ENCODE data around the gene SOWAHA. TPM values are rescaled to one million over a fixed set of nuclear protein-coding genes. Genes with fewer than 3 reads are reported as not detected.
"Not testable (repeated sequence)": the region's sequence is repeated elsewhere in the genome, so short reads cannot be mapped to it uniquely, and the experiment has no call there.

Gene SOWAHA
- total RNA-seq, 2 experiments from 2014 or later, result not detected

GRCh38 chr5:132840313-132840712 is 27.2 kb downstream of the SOWAHA start:
- H3K4me1 Mint-ChIP-seq (ENCODE audit: low read depth), result peaks cover 12% of the 10 kb centered on the region
- H3K27me3 Mint-ChIP-seq (ENCODE audit: low read depth), result no peaks in the 10 kb centered on the region
- H3K9me3 Mint-ChIP-seq (ENCODE audit: insufficient read depth), result no peaks in the 10 kb centered on the region
- ChIA-PET CTCF (interaction anchor here (1.4 kb wide), 1 partner anchor 335 kb away, joined by 3 read pairs; no protein-coding TSS in a partner anchor), POLR2A (no interaction called here)
- no peak for DNase-seq
- no peak overlapping the region for H3K4me3 Mint-ChIP-seq
- ATAC-seq, result no peak
- H3K27ac Mint-ChIP-seq, result no peak overlapping the region
- H3K36me3 Mint-ChIP-seq (ENCODE audit: low read depth), result no peaks in the 10 kb centered on the region

GRCh38 chr5:132840896-132841295 is 27.8 kb downstream of the SOWAHA start:
- no peak for DNase-seq
- peaks cover 12% of the 10 kb centered on the region for H3K4me1 Mint-ChIP-seq (ENCODE audit: low read depth)
- no peak for ATAC-seq
- POLR2A ChIA-PET, result no interaction called here
- CTCF ChIA-PET, result interaction anchor here (0.6 to 1.4 kb wide), 2 partner anchors 84 to 335 kb away, joined by 3 read pairs; no protein-coding TSS in a partner anchor
- H3K27ac Mint-ChIP-seq, result no peak overlapping the region
- no peaks in the 10 kb centered on the region for H3K36me3 Mint-ChIP-seq (ENCODE audit: low read depth)
- H3K27me3 Mint-ChIP-seq (ENCODE audit: low read depth), result no peaks in the 10 kb centered on the region
- H3K4me3 Mint-ChIP-seq, result no peak overlapping the region
- no peaks in the 10 kb centered on the region for H3K9me3 Mint-ChIP-seq (ENCODE audit: insufficient read depth)

GRCh38 chr5:132841305-132841704 is 28.2 kb downstream of the SOWAHA start:
- no peaks in the 10 kb centered on the region for H3K36me3 Mint-ChIP-seq (ENCODE audit: low read depth)
- POLR2A ChIA-PET, result no interaction called here
- H3K4me3 Mint-ChIP-seq, result no peak overlapping the region
- H3K9me3 Mint-ChIP-seq (ENCODE audit: insufficient read depth), result no peaks in the 10 kb centered on the region
- DNase-seq (no peak), ATAC-seq (no peak)
- no peaks in the 10 kb centered on the region for H3K27me3 Mint-ChIP-seq (ENCODE audit: low read depth)
- H3K4me1 Mint-ChIP-seq (ENCODE audit: low read depth), result peaks cover 12% of the 10 kb centered on the region
- H3K27ac Mint-ChIP-seq, result no peak overlapping the region
- CTCF ChIA-PET, result interaction anchor here (0.6 to 1.4 kb wide), 2 partner anchors 84 to 336 kb away, joined by 3 read pairs; no protein-coding TSS in a partner anchor

GRCh38 chr5:132848270-132848669 is 35.2 kb downstream of the SOWAHA start:
- Mint-ChIP-seq H3K4me1 (ENCODE audit: low read depth) (no peaks in the 10 kb centered on the region), H3K36me3 (ENCODE audit: low read depth) (no peaks in the 10 kb centered on the region), H3K27ac (no peak overlapping the region), H3K27me3 (ENCODE audit: low read depth) (peaks cover 5% of the 10 kb centered on the region), H3K4me3 (no peak overlapping the region), H3K9me3 (ENCODE audit: insufficient read depth) (no peaks in the 10 kb centered on the region)
- no peak for ATAC-seq
- ChIA-PET CTCF (interaction anchor here (1.2 to 2.6 kb wide), 3 partner anchors 29 to 462 kb away, joined by 3 to 8 read pairs (median 3); no protein-coding TSS in a partner anchor), POLR2A (interaction anchor here (1.2 kb wide), 1 partner anchor 13 kb away, joined by 3 read pairs; no protein-coding TSS in a partner anchor)
- DNase-seq, result no peak

GRCh38 chr5:132849347-132849746 is 36.2 kb downstream of the SOWAHA start:
- Mint-ChIP-seq H3K27me3 (ENCODE audit: low read depth) (peaks cover 5% of the 10 kb centered on the region), H3K27ac (no peak overlapping the region), H3K9me3 (ENCODE audit: insufficient read depth) (no peaks in the 10 kb centered on the region), H3K4me1 (ENCODE audit: low read depth) (peaks cover 5% of the 10 kb centered on the region), H3K4me3 (no peak overlapping the region), H3K36me3 (ENCODE audit: low read depth) (no peaks in the 10 kb centered on the region)
- CTCF ChIA-PET, result interaction anchor here (1.2 to 2.6 kb wide), 4 partner anchors 15 to 463 kb away, joined by 3 to 8 read pairs (median 3); no protein-coding TSS in a partner anchor
- POLR2A ChIA-PET, result interaction anchor here (1.2 kb wide), 1 partner anchor 12 kb away, joined by 3 read pairs; no protein-coding TSS in a partner anchor
- ATAC-seq (no peak), DNase-seq (no peak)

- Mint-ChIP-seq H3K36me3 (ENCODE audit: low read depth) (no peaks in the 10 kb centered on the region), H3K4me3 (no peak overlapping the region), H3K27ac (no peak overlapping the region), H3K27me3 (ENCODE audit: low read depth) (peaks cover 5% of the 10 kb centered on the region), H3K4me1 (ENCODE audit: low read depth) (peaks cover 5% of the 10 kb centered on the region), H3K9me3 (ENCODE audit: insufficient read depth) (no peaks in the 10 kb centered on the region)
- CTCF ChIA-PET, result interaction anchor here (0.7 to 2.6 kb wide), 4 partner anchors 14 to 58 kb away, joined by 3 to 8 read pairs (median 3); no protein-coding TSS in a partner anchor
- POLR2A ChIA-PET, result no interaction called here
- ATAC-seq (no peak), DNase-seq (no peak)
These were observed 37.0 kb downstream of the SOWAHA start for GRCh38 chr5:132850066-132850465.

GRCh38 chr5:132853323-132853722 is 40.2 kb downstream of the SOWAHA start:
- Mint-ChIP-seq H3K4me1 (ENCODE audit: low read depth) (peaks cover 5% of the 10 kb centered on the region), H3K27me3 (ENCODE audit: low read depth) (peaks cover 9% of the 10 kb centered on the region), H3K4me3 (no peak overlapping the region), H3K27ac (no peak overlapping the region), H3K36me3 (ENCODE audit: low read depth) (no peaks in the 10 kb centered on the region), H3K9me3 (ENCODE audit: insufficient read depth) (no peaks in the 10 kb centered on the region)
- POLR2A ChIA-PET, result no interaction called here
- CTCF ChIA-PET, result interaction anchor here (1.2 to 1.3 kb wide), 2 partner anchors 11 to 33 kb away, joined by 3 to 4 read pairs; no protein-coding TSS in a partner anchor
- ATAC-seq (no peak), DNase-seq (no peak)

GRCh38 chr5:132853790-132854189 is 40.7 kb downstream of the SOWAHA start:
- H3K4me3 Mint-ChIP-seq, result no peak overlapping the region
- DNase-seq, result no peak
- CTCF ChIA-PET, result interaction anchor here (0.8 to 1.4 kb wide), 5 partner anchors 10 to 34 kb away, joined by 3 to 6 read pairs (median 3); partner anchors contain the start of genes GDF9, SHROOM1 and UQCRQ
- H3K27me3 Mint-ChIP-seq (ENCODE audit: low read depth), result peaks cover 12% of the 10 kb centered on the region
- POLR2A ChIA-PET, result interaction anchor here (1.1 kb wide), 1 partner anchor 13 kb away, joined by 3 read pairs; no protein-coding TSS in a partner anchor
- no peaks in the 10 kb centered on the region for H3K9me3 Mint-ChIP-seq (ENCODE audit: insufficient read depth)
- H3K4me1 Mint-ChIP-seq (ENCODE audit: low read depth), result peaks cover 5% of the 10 kb centered on the region
- ATAC-seq, result no peak
- H3K27ac Mint-ChIP-seq, result no peak overlapping the region
- H3K36me3 Mint-ChIP-seq (ENCODE audit: low read depth), result no peaks in the 10 kb centered on the region

GRCh38 chr5:132854301-132854700 is 41.2 kb downstream of the SOWAHA start:
- no peak overlapping the region for H3K4me3 Mint-ChIP-seq
- no peak for ATAC-seq
- ChIA-PET CTCF (interaction anchor here (0.8 to 1.4 kb wide), 5 partner anchors 10 to 34 kb away, joined by 3 to 6 read pairs (median 3); partner anchors contain the start of genes GDF9, SHROOM1 and UQCRQ), POLR2A (interaction anchor here (1.1 kb wide), 1 partner anchor 13 kb away, joined by 3 read pairs; no protein-coding TSS in a partner anchor)
- H3K9me3 Mint-ChIP-seq (ENCODE audit: insufficient read depth), result no peaks in the 10 kb centered on the region
- no peak for DNase-seq
- peaks cover 5% of the 10 kb centered on the region for H3K4me1 Mint-ChIP-seq (ENCODE audit: low read depth)
- no peak overlapping the region for H3K27ac Mint-ChIP-seq
- peaks cover 10% of the 10 kb centered on the region for H3K27me3 Mint-ChIP-seq (ENCODE audit: low read depth)
- no peaks in the 10 kb centered on the region for H3K36me3 Mint-ChIP-seq (ENCODE audit: low read depth)

- DNase-seq; ATAC-seq; H3K9me3 Mint-ChIP-seq (ENCODE audit: insufficient read depth); H3K27ac Mint-ChIP-seq; H3K4me3 Mint-ChIP-seq; H3K4me1 Mint-ChIP-seq (ENCODE audit: low read depth); H3K36me3 Mint-ChIP-seq (ENCODE audit: low read depth): not testable (repeated sequence)
- H3K27me3 Mint-ChIP-seq (ENCODE audit: low read depth), result peaks cover 13% of the 10 kb centered on the region
- ChIA-PET POLR2A (interaction anchor here (1.1 kb wide), 1 partner anchor 12 kb away, joined by 3 read pairs; no protein-coding TSS in a partner anchor), CTCF (interaction anchor here (1.1 to 1.4 kb wide), 2 partner anchors 11 to 25 kb away, joined by 3 to 6 read pairs; partner anchors contain the start of genes GDF9, SHROOM1 and UQCRQ)
These were observed 41.9 kb downstream of the SOWAHA start for GRCh38 chr5:132854992-132855391.

GRCh38 chr5:132856011-132856410 is 42.9 kb downstream of the SOWAHA start:
- Mint-ChIP-seq H3K27me3 (ENCODE audit: low read depth) (peaks cover 16% of the 10 kb centered on the region), H3K9me3 (ENCODE audit: insufficient read depth) (no peaks in the 10 kb centered on the region), H3K4me1 (ENCODE audit: low read depth) (peaks cover 5% of the 10 kb centered on the region), H3K4me3 (no peak overlapping the region), H3K36me3 (ENCODE audit: low read depth) (no peaks in the 10 kb centered on the region), H3K27ac (no peak overlapping the region)
- DNase-seq, result no peak
- POLR2A ChIA-PET, result no interaction called here
- ATAC-seq, result no peak
- CTCF ChIA-PET, result interaction anchor here (0.9 kb wide), 1 partner anchor 36 kb away, joined by 3 read pairs; no protein-coding TSS in a partner anchor

- Mint-ChIP-seq H3K27ac (no peak overlapping the region), H3K4me3 (no peak overlapping the region), H3K4me1 (ENCODE audit: low read depth) (no peaks in the 10 kb centered on the region), H3K9me3 (ENCODE audit: insufficient read depth) (no peaks in the 10 kb centered on the region), H3K27me3 (ENCODE audit: low read depth) (peaks cover 17% of the 10 kb centered on the region), H3K36me3 (ENCODE audit: low read depth) (no peaks in the 10 kb centered on the region)
- ChIA-PET POLR2A (no interaction called here), CTCF (interaction anchor here (1.0 to 1.8 kb wide), 3 partner anchors 23 to 40 kb away, joined by 3 to 5 read pairs (median 5); no protein-coding TSS in a partner anchor)
- no peak for DNase-seq
- ATAC-seq, result no peak
These were observed 46.9 kb downstream of the SOWAHA start for GRCh38 chr5:132859889-132860437.
